Uterus (tissue), 4 donors: ENCODE results near the gene MAP1S. TPM values are rescaled to one million over a fixed set of nuclear protein-coding genes. Genes with fewer than 3 reads are reported as not detected.
A peak's percentile ranks its signal among the peaks of the same experiment; 100 is the strongest.

Experiments used
- DNase-seq, 2 donors: peaks; one replicate each; pipeline ENCODE4 v3.0.0-alpha.2; 2019 to 2020
- H3K27ac ChIP-seq, 2 donors: fragments of 200-600 bp; sonication (generic); 1 replicate in 1 of 2; 2 replicates in 1 of 2; pipeline ENCODE4 v1.5.1; 2016 to 2018
- H3K27me3 ChIP-seq, 2 donors: fragments of 200-600 bp; sonication (generic); one replicate each; pipeline ENCODE4 v1.5.1; 2018 to 2019; ENCODE audit warnings: control low read depth in 1 of 2
- H3K36me3 ChIP-seq, 2 donors: fragments of 200-600 bp; sonication (generic); one replicate each; pipeline ENCODE4 v1.5.1; 2019; ENCODE audit warnings: control low read depth in 1 of 2
- H3K4me1 ChIP-seq, 2 donors: fragments of 200-600 bp; sonication (generic); one replicate each; pipeline ENCODE4 v1.5.1; 2018 to 2019; ENCODE audit warnings: control low read depth in 1 of 2
- H3K4me3 ChIP-seq, 2 donors: fragments of 200-600 bp; sonication (generic); 1 replicate in 1 of 2; 2 replicates in 1 of 2; pipeline ENCODE4 v1.5.1; 2018 to 2019; ENCODE audit warnings: mild to moderate bottlenecking in 1 of 2
- H3K9me3 ChIP-seq, 2 donors: fragments of 200-600 bp; sonication (generic); one replicate each; pipeline ENCODE4 v1.5.1; 2019; ENCODE audit warnings: control low read depth in 1 of 2
- POLR2A ChIP-seq, 2 donors: fragments of 450-650 bp; IDR thresholded peaks; one replicate each; pipeline ENCODE4 v1.6.1; 2016; ENCODE audit warnings: antibody characterized with exemption in 2 of 2, mild to moderate bottlenecking in 1 of 2, moderate library complexity in 1 of 2
- intact Hi-C: fragments of 100-400 bp; cut with DNase I; formaldehyde crosslinking; loops from one replicate; pipeline ENCODE4 v1.15.1; 2023; ENCODE audit warnings: low total_unique reads
- total RNA-seq, 4 donors: library from RNA; depleted of rRNA in 3 of 4; stranded (reverse); fragments of >200 nt in 3 of 4; gene quantifications; one replicate each; pipeline versions ENCODE4 v1.1.0 to v1.2.4, GENCODE V29; 2014 to 2023
- TF ChIP-seq, protein P1 (sequence below), 4 experiments: fragments of 200-600 bp in 2 of 4; fragments of 450-650 bp in 2 of 4; sonication (generic) in 2 of 4; IDR thresholded peaks; one replicate each; pipeline ENCODE4 v1.5.1; 2016 to 2019; ENCODE audit warnings: antibody characterized with exemption in 4 of 4, mild to moderate bottlenecking in 2 of 4, moderate library complexity in 1 of 4
- donor health status: DM: yes; HTN: yes; CAD: no.

MAP1S gene
- total RNA-seq, 4 donors from 2014 or later, result 6.2 to 78.7 (median 50.3) TPM

- Histone ChIP-seq H3K4me3 (no peak overlapping the region), H3K9me3 (no peaks in the 10 kb centered on the region), H3K4me1 (no peaks in the 10 kb centered on the region), H3K36me3 (no peaks in the 10 kb centered on the region), H3K27me3 (no peaks in the 10 kb centered on the region), H3K27ac (no peak overlapping the region)
- DNase-seq, result no peak
- TF ChIP-seq POLR2A (IDR thresholded peaks at IDR 0.05), result no peak
- TF ChIP-seq, protein P1, sequence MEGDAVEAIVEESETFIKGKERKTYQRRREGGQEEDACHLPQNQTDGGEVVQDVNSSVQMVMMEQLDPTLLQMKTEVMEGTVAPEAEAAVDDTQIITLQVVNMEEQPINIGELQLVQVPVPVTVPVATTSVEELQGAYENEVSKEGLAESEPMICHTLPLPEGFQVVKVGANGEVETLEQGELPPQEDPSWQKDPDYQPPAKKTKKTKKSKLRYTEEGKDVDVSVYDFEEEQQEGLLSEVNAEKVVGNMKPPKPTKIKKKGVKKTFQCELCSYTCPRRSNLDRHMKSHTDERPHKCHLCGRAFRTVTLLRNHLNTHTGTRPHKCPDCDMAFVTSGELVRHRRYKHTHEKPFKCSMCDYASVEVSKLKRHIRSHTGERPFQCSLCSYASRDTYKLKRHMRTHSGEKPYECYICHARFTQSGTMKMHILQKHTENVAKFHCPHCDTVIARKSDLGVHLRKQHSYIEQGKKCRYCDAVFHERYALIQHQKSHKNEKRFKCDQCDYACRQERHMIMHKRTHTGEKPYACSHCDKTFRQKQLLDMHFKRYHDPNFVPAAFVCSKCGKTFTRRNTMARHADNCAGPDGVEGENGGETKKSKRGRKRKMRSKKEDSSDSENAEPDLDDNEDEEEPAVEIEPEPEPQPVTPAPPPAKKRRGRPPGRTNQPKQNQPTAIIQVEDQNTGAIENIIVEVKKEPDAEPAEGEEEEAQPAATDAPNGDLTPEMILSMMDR (IDR thresholded peaks at IDR 0.05), result no peak
- intact Hi-C loops, result no loop called here
Observed at GRCh38 chr19:17755977-17756670, 36.8 kb downstream of the MAP1S start.

DNA sequence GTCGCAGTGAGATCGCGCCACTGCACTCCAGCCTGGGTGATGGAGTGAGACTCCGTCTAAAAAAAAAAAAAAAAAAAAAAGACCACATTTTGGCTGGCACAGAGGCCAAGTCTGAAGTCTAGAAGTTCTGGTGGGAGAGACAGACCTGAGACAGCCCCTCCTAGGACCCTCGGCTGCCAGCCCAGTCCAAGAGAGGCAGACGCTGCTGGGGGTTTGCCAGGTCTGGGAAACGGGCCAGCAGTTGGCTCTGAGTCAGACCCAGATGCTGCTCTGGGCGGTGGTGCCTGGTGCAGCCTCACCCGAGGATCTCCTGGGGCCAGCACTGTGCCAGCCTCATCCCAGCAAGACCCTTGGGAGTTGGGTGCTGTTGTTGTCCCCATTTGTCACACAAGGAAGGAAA lies 37.8 kb downstream of the MAP1S start:
- Histone ChIP-seq H3K27ac (no peak overlapping the region), H3K27me3 (no peaks in the 10 kb centered on the region), H3K4me1 (no peaks in the 10 kb centered on the region), H3K36me3 (no peaks in the 10 kb centered on the region), H3K4me3 (no peak overlapping the region), H3K9me3 (no peaks in the 10 kb centered on the region)
- intact Hi-C loops, result no loop called here
- TF ChIP-seq POLR2A (IDR thresholded peaks at IDR 0.05), result no peak
- TF ChIP-seq, protein P1 (IDR thresholded peaks at IDR 0.05), result no peak
- peak; percentile 26 to 53 for DNase-seq

GRCh38 chr19:17758515-17758914 lies 39.2 kb downstream of the MAP1S start:
- no peaks in the 10 kb centered on the region for H3K4me1 ChIP-seq
- no peaks in the 10 kb centered on the region for H3K27me3 ChIP-seq
- H3K4me3 ChIP-seq, result no peak overlapping the region
- H3K27ac ChIP-seq, result no peak overlapping the region
- H3K36me3 ChIP-seq, result no peaks in the 10 kb centered on the region
- TF ChIP-seq POLR2A (IDR thresholded peaks at IDR 0.05), result no peak
- TF ChIP-seq, protein P1 (IDR thresholded peaks at IDR 0.05), result no peak
- no peaks in the 10 kb centered on the region for H3K9me3 ChIP-seq
- intact Hi-C loops, result no loop called here
- no peak for DNase-seq

DNA sequence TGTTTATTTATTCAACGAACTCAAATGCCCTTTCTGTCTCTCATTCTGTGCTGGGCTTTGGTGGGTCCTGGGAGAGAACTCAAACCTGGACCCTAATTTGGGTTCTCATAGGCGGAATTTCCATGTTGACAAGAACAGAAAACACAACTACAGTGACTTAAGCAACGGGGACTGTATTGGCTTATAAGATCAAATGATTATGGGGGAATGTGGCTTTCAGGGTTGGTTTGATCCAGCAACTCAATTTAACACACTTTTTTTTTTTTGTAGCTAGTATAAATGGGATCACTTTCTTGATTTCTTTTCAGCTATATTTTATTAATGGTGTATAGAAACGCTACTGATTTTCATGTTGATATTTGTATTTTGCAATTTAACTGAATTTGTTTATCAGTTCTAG lies 41.9 kb downstream of the MAP1S start:
- no peaks in the 10 kb centered on the region for H3K27me3 ChIP-seq
- intact Hi-C loops, result no loop called here
- H3K27ac ChIP-seq, result no peak overlapping the region
- H3K4me3 ChIP-seq, result no peak overlapping the region
- H3K4me1 ChIP-seq, result no peaks in the 10 kb centered on the region
- no peak for DNase-seq
- no peaks in the 10 kb centered on the region for H3K9me3 ChIP-seq
- no peak for TF ChIP-seq POLR2A (IDR thresholded peaks at IDR 0.05)
- TF ChIP-seq, protein P1 (IDR thresholded peaks at IDR 0.05), result no peak
- no peaks in the 10 kb centered on the region for H3K36me3 ChIP-seq

- TF ChIP-seq, protein P1 (IDR thresholded peaks at IDR 0.05), result no peak
- no peak for TF ChIP-seq POLR2A (IDR thresholded peaks at IDR 0.05)
- Histone ChIP-seq H3K4me1 (no peaks in the 10 kb centered on the region), H3K27me3 (no peaks in the 10 kb centered on the region), H3K36me3 (no peaks in the 10 kb centered on the region), H3K4me3 (no peak overlapping the region), H3K9me3 (no peaks in the 10 kb centered on the region), H3K27ac (no peak overlapping the region)
- intact Hi-C loops, result no loop called here
- DNase-seq, result no peak
Observed at GRCh38 chr19:17762505-17763229, 43.4 kb downstream of the MAP1S start.
